HTERT RPE-1 (cell line): ENCODE measurements around the gene GMNC.
"Not testable (repeated sequence)": the region's sequence is repeated elsewhere in the genome, so short reads cannot be mapped to it uniquely, and the experiment has no call there.

ENCODE experiments used
- in situ Hi-C: fragments of 300-500 bp; cut with MboI; formaldehyde crosslinking; loops from 4 replicates; pipeline ENCODE4 v1.14.3; 2020; ENCODE audit warnings: low sequenced_read_pairs

Gene GMNC, protein sequence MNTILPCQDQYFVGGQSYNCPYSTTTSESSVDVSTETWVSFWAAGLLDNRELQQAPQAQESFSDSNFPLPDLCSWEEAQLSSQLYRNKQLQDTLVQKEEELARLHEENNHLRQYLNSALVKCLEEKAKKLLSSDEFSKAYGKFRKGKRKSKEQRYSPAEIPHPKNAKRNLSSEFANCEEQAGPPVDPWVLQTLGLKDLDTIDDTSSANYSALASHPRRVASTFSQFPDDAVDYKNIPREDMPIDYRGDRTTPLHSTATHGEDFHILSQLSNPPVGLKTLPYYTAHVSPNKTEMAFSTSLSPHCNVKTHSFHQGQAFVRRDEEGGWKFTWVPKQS

DNA sequence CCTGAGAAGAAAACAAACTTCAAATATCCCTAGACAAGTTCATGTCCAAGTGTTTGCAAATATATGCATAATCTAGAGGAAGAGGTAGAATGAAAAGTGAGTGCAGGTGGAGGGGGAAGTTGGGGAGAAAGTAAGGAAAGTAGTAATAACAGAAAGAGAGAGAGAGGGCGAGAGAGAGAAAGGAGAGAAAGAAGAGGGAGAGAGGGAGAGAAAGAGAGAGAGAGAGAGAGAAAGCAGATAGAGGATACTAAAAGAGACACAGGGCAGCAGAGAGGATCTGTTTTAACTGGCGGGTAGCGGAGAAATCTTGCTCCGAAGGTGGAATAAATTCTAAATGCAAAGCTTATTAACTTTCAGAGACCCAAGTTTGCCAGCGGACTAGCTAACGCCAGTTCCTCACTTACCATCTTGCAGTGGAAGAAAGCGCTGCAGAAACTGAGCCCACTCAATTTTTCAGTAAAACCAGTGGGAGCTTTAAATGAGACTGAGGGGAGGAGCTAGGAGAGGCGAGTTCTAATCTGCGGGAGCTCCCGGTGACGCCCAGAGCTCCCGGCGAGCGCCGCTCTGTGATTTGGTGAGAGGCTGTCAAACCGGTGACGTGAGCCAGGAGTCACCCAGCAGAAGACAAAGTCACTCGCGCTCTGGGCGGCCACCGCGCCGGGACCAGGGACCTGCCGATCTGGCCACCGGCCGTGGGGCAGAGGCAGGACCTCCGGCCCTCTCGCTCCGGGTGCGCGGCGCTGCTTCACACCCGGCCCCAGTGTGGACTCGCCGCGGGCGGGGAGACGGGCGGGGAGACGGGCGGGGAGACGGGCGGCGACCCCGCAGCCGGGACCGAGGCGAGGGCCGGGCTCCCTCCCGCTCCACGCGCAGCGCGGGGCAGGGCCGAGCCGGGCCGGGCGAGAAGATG lies at the start of gene GMNC:
Gene GMNC (minus strand): TSS at position 486 of the 910 bp plus-strand sequence. CDS start 79 bp downstream, at position 407.
- in situ Hi-C loops = no loop called here

DNA sequence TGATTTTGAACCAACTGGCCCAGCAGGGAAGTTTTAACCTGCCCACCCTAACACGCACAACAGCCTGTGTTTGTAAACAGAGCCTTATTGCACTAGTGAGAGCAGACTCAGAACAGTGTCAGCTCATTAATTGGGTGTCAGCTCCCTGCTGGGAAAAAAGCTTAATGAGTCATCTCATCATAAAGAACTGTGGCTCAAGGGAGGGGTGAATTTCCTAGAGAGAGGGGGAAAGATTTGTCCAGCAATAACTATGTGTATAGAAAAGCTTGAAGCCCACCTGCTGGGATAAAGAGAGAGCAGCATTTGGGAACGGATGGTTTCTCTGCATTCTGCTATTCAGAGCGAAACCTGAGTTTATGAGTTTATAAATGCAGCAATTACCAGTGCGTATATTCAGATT lies 48.9 kb upstream of the GMNC start:
- in situ Hi-C loops = no loop called here

DNA sequence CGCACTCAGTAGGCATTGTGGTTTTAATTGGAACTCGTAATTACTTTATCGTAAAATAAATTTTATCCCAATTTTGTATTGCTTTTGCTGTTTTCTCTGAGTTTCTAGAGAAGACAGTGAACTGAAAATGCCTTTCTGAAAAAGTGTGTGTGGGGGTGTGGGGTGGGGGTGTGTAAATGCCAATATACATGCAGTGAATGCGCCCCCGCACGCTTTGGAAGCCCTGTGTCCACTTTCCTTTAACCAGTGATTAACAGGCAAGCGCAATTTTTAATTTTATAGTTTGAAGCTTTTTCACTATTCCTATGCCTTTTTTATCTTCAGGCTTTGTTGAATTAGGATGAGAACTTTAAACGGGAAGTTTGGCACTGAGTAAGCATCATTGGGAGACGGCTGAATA lies 47.4 kb upstream of the GMNC start:
- in situ Hi-C loops = no loop called here

DNA sequence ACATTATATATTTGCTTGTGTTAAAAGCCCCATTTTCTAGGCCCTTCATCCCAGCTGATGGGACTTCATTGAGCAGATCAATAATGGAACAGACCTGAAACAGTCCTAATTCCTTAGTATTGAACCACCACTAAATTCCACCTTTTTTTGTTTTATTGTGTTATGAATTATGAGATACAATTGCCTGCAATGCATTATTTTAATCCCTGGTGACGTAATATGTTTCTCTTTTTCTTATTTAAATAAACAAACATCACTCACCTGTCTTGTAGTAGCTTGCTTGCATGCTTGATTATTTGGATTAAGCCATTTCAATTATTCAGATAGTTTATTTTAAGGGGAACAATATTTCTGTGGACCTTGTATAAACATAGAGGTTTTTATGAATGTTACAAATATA lies 40.7 kb upstream of the GMNC start:
- in situ Hi-C loops = no loop called here

DNA sequence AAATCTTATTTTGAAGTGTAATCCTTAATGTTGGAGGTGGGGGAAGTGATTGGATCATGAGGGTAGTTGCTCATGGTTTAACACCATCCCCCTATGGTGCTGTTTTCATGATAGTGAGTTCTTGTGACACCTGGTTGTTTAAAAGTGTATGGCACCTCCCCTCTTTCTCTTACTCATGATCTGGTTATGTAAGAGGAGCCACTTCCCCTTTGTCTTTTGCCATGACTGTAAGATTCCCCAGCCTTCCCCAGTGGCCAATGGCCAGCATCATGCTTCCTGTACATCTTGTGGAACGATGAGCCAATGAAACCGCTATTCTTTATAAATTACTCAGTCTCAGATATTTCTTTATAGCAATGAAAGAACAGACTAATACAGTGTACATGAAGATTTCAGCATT lies 39.8 kb upstream of the GMNC start:
- in situ Hi-C loops = no loop called here

DNA sequence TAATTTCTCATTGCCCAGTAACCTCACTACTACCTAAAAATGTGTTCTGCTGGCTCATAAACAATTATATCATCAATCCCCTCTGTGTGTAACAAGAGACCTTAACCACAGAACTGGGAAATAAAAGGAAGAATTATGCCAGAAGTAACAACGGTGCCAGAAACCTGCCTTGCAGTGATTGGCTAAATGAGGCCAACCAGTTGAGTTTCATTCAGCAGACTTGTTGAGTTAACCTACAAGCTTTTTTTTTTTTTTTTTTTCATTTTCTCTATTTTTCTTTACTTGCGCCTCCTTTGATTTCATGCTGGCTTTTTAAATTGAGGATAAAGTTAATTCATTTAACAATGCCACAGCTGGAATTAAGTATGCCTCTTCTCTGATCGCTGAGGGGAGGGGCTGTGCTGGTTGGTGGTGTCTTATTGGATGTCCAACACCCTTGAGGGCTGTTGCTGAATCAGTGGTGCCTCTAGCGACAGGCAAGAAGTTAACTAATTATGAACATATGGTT lies 30.0 kb upstream of the GMNC start:
- in situ Hi-C loops = no loop called here

DNA sequence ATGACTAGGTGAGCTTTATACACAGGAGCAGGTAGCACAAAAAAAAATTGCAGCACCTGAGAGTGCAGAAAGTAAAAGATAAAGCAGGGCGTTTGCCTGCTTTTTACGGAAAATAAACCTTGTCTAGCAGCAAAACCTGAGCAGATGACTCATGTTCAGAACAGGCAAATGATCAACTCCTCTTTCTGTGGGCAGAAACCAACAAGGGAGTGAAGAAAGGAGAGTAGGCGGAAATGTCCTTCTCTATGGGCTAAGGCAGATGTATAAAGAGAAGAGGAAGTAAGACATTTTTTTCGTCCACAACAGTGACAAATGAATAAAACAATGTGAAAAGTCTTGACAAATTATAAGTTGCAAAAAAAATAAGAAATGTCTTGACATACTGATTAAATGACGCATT lies 24.5 kb upstream of the GMNC start:
- in situ Hi-C loops = no loop called here

DNA sequence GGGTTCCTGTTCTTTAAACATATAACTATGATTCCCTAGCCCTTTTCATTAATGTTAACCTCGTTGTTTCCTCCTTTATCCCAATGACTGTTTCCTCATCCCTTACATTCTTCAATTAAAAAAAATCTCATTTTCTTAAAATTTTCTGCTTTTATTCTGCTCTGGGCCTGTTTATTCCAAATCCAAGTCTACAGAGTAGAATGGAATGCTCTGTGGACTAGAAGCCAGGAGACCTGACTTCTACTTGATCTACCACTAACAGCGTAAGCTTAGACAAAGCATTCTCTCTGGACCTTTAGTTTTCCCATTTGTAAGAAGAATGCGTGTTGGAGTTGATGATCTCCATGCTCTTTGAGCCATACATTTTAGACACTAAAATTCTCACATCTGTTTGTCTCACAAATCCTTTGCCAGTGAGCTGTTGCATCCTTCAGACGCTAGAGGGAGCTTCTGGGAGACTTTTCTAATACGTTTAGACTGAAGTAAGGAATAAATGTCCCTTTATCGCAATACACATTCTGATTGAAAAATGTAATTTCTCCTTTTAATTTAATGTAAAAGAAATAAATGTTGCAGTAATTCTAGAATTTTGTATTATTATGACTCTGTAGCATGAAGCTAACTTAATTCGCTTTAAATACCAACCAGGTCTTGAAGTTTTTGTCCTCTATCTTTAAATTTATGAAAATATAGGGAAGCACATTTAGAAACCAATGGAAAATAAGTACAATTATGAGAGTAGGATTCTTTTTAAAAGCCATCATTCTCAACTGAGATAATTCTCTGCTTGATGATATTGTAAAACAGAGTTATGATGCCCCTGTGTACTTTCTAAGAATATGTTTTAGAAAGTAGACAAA lies 21.7 kb upstream of the GMNC start:
- in situ Hi-C loops = no loop called here

DNA sequence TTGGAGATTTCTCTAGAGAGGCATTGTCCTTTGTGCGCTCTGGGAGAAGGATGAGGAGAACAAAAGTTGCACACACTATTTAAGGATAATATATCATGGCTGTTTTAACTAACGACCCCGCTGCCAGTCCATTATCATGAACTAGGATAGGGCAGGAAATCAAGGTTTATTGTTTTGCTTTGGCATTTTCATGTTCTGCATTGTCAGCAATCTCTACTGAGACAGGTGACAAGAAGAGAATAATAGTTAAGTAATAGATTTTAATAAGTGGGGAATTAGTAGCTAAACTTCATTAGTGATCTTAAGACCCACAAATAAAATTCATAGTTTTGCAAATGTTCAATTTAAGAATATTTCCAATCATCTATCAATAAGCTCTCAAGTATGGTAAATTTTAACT lies 20.6 kb upstream of the GMNC start:
- in situ Hi-C loops = no loop called here

DNA sequence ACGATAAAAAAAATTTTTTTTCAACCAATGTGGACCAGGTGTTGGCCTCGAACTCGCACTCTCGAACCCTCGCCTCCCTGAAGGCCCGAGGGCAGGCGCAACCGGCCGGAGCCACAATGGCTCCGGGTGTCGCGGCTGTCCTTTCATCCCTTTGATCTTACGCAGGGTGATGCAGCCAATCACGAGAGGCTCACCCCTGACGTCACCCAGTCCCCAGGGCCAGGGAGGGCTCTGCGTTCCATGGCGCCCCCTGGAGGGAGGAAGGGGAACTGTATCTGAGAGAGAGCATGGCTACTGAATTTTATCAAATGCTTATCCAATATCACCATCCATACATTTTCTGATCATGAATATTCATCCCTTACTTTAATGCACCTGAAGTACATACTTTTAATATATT lies 15.4 kb upstream of the GMNC start:
- in situ Hi-C loops = no loop called here

DNA sequence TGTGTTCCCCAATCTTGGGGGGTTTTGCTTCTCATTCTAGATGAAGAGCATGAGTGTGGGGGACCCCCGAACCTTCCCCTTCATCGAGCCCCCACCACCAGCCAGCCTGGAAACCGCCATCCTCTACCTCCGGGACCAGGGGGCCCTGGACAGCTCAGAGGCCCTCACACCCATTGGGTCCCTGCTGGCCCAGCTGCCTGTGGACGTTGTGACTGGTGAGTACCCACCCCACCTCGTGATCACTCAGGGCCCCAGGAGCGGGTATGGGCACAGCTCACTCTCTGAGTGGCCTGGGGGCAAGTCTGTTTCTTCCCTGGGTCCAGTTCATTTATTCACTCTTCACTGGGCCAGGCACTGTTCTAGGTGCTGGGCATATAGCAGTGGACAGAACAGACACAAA lies 13.9 kb upstream of the GMNC start:
- in situ Hi-C loops = not testable (repeated sequence)

DNA sequence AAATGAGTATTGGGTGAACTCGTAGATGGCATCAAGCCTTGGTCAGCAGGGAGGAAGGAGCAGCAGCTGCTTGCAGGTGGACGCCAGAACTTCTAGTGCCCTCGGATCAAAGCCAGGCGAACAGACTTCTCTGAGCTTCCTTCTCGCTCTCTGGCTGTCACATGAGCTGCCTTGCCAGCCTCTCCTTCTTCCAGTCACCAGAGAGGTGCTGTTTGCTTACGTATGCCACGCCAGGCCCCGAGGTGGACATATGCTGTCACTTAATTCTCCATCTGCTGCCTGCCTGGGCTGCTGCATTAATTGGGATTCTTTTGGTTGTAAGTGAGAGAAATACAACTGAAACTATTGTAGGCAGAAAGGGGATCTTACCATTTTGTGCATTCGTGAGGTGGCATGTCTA lies 12.6 kb upstream of the GMNC start:
- in situ Hi-C loops = not testable (repeated sequence)

DNA sequence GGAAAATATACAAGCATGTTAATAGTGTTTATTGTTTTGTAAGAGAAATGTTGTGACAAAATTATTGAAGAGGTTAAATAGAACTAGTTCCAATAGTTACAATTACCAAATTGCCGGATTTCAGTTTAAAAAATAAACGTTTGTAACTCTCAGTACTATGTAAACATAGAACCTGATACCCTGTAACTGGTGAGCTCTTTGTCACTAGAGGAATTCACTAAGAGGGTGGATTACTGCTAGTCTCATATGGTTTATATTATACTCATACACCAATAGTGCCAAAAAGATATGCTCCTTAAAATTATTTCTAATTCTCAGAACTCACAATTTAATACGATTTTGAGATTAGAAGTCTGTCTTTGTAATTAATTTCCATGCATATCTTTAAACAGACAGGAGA lies 7.6 kb upstream of the GMNC start:
- in situ Hi-C loops = no loop called here

DNA sequence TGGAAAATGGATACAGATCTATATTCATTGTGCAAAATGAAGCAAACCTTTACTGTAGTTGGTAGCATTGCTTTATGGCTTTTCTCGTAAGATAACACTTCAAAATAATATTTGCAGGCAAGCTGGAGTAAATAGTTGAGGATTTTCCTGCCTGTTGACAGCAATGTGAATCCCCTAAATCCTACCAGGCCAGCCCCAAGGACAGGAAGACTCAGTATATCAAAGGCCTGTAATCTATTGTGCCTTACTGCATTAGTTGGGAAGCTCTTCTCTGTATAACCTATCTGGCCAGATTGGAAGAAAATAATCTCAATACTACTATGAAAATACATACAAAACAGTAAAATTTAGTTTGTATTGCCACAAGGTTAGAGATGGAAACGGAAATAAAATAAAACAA lies 4.6 kb upstream of the GMNC start:
- in situ Hi-C loops = no loop called here

DNA sequence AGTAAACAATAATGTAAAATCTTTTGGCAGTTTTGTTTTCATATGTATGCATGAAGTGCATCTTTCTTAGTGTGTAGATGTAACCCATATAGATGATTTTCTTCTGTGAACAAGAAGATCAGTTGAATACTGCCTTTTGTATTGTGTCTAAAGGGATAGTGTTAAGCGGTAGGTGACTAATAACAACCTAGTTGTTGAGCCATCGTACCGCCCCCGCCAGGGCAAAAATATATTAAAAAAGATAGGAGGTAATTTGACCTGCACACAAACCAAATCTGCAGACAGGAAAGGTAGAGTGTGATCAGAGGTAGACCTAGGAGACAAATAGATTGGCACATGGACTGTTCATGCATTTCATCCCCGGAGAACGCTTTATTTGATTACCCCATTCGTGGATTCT lies 3.3 kb upstream of the GMNC start:
- in situ Hi-C loops = no loop called here

DNA sequence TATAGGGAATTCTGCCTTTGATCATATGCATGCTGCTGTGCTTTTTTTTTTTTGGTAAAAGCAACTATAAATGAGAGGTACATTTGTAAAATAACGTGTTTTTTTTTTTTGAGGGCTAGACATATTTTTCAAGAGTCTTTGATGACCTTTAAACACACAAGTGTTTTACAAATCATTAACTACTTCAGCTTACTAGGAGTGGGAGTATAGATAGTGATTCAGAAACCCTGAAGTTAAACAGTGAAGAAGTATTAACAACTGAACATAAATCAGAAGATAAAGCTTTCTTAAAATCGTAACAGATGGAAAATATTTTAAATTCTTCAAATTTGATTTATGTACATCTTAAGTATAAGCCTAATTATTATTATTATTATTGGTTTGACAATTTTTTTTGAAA lies 2.9 kb upstream of the GMNC start:
- in situ Hi-C loops = no loop called here

DNA sequence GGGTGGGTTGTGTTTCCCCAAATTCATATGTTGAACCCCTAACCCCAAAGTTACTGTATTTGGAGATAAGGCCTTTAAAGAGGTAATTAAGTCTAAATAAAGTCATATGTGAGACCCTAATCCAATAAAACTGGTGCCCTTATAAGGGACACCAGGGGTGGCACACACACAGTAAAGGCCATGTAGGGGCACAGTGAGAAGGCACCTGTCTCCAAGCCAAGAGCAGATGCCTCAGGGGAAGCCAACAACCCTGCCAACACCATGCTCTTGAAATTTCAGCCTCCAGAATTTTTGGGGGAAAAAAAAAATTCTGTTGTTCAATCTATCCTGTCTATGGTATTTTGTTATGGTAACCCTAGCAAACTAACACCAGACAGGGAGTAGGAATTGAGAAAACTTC lies 1.5 kb upstream of the GMNC start:
- in situ Hi-C loops = no loop called here

DNA sequence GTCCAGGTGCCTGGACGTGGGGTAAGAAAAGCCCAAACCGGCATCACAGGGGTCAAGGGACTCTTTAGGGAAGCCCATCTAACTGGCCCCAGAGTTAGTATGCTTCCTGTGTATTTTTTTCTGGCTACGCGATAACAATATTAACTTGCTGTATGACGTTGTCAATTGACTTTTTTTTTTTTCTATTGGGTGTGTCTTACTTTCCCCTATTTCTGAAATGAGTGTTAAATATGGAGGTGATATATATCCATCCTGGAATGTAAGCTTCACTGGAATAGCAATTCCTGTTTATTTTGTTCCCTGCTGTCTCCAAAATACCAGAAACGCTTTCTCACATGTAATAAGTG lies 598 bp upstream of the GMNC start:
- in situ Hi-C loops = no loop called here

DNA sequence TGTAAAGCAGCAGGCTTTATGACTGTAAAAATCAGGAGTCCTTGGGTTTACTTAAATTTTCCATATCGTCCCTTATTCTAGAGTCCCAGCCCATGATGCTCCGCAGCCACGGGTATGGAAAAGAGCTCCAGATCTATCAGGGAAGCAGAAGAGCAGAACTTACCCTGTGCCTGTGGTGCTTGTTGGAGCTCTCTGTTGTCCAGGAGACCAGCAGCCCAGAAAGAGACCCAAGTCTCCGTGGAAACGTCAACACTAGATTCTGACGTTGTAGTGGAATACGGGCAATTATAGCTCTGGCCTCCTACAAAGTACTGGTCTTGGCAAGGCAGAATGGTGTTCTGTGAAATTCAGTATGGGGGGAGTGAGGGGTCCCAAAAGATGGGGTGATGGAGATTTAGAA lies 2.0 kb downstream of the GMNC start:
- in situ Hi-C loops = no loop called here

DNA sequence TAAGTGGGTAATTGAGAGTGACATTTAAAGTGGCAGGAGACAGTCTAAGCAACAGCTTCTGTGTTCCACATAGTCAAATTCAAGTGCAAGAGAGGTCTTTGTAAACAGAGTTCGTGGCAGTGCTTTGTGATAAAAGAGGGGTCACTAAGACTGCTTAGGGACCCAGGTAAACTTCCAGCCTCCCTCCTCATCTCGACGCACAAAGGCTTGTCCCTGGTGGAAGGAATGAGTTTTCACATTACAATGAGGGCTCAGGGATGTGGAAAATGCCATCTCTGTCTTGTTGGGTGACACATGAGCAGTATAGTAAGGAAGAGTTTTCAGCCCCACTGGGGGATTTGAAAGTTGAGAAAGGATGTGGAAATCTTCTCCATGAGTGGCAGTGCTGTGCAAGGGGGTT lies 7.3 kb downstream of the GMNC start:
- in situ Hi-C loops = no loop called here

DNA sequence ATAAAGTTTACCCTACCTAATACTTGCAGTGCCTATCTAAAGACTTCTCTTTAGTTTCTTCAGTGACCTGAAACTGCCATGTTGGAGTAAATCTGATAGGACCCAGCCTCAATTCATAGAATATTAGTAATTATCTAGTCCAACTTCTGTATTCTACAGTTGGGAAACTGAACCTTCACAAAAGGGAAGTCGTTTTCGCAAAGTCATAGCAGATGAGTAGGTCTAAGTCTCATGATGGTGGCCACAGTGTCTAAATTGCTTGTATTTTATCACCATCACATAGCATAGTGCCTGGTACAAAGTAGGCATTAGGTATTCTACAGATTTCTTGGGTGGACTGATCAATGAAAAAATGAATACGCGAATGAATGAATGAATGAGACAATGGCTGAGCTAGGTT lies 8.4 kb downstream of the GMNC start:
- in situ Hi-C loops = no loop called here
